Astrocyte of the spinal cord (primary cell): ENCODE data around the gene LTBP2.

Source experiments
- DNase-seq: peaks from one replicate; pipeline ENCODE4 v3.0.0; 2011; ENCODE audit warnings: low read depth, low spot score
- H3K4me3 ChIP-seq: 2 replicates; pipeline ENCODE4 v1.5.1; 2011; ENCODE audit warnings: low read depth, mild to moderate bottlenecking, low read length, moderate library complexity
- in situ Hi-C: cut with HindIII; loops from 2 replicates; pipeline ENCODE4 v1.10.0; 2017; ENCODE audit warnings: low sequenced_read_pairs
- TF ChIP-seq, protein P1 (sequence below): IDR thresholded peaks from 2 replicates; pipeline ENCODE4 v1.5.1; 2012; ENCODE audit warnings: low read depth, mild to moderate bottlenecking, low read length, inconsistent platforms

LTBP2 gene

DNA sequence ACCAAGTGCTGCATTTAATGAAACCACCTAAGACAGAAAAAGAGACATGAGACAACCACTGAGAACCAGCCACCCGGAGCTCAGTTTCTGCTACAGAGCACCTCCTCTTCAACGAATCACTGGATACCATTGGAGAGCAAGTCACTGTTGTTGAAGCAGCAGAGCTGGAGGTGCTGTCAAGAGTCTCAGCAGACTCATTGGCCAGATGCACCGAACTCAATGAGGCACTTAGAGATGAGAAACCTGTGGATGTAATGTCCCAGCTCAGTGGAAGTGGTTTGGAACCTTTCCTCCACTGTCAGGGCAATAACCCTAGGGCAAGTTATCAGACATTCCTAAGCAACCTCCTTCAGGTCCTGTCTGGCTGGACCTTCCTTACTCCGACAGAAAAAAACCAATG, 132.0 kb downstream of the LTBP2 start:
- no peak overlapping the region for H3K4me3 ChIP-seq
- no peak for DNase-seq
- in situ Hi-C loops: no loop called here
- TF ChIP-seq, protein P1, sequence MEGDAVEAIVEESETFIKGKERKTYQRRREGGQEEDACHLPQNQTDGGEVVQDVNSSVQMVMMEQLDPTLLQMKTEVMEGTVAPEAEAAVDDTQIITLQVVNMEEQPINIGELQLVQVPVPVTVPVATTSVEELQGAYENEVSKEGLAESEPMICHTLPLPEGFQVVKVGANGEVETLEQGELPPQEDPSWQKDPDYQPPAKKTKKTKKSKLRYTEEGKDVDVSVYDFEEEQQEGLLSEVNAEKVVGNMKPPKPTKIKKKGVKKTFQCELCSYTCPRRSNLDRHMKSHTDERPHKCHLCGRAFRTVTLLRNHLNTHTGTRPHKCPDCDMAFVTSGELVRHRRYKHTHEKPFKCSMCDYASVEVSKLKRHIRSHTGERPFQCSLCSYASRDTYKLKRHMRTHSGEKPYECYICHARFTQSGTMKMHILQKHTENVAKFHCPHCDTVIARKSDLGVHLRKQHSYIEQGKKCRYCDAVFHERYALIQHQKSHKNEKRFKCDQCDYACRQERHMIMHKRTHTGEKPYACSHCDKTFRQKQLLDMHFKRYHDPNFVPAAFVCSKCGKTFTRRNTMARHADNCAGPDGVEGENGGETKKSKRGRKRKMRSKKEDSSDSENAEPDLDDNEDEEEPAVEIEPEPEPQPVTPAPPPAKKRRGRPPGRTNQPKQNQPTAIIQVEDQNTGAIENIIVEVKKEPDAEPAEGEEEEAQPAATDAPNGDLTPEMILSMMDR: no peak

DNA sequence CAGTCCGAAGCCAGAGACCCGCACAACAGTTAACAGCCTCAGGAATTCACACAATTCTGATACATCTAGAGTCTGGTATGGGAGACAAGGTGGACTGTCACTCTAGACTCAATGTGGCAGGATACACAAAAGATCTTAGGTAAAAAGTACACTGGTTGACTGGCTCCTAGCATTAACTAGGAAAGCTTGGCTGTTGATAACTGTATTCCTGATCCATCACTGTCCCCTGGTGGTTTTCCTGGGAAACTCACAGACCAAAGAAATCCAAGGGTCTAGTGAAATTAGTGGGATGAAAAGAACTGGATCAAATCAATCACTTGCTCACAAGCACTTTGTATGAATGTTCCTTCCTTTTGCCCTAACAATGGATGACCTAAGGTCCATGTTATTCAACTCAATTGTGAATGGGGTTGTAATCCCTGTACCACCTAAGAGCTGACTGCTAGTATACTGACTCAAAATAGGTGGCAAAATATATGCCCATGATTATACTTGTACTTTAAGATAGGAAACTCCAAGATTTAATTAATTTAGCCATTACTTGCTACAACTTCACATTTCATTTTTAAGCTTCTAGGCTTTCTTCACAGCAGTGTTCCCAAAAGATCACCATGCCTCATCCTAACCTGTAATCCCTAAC, 132.9 kb downstream of the LTBP2 start:
- TF ChIP-seq, protein P1: peak; percentile 78
- peak; percentile 20 for DNase-seq
- no peak overlapping the region for H3K4me3 ChIP-seq
- in situ Hi-C loops: no loop called here

DNA sequence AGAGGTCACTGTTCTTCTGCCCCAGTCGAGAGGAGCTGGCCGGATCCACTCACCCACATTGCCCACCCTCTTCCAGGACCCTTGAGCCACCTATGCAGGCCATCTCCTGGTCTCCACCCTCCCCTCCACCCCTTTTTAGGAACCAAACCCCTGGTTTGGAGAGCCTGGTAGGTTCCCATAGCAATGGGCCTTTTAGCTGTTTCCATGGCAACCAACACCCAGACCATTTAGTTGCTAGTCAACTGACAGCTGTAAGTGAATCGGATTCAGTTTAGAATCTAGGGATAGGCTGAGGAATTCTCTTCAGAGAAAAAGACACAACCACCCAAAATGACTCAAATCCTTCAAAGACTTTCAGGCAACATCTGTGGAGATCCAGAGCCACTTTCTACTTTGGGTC, 135.4 kb downstream of the LTBP2 start:
- DNase-seq: no peak
- H3K4me3 ChIP-seq: no peak overlapping the region
- TF ChIP-seq, protein P1: no peak
- in situ Hi-C loops: no loop called here

DNA sequence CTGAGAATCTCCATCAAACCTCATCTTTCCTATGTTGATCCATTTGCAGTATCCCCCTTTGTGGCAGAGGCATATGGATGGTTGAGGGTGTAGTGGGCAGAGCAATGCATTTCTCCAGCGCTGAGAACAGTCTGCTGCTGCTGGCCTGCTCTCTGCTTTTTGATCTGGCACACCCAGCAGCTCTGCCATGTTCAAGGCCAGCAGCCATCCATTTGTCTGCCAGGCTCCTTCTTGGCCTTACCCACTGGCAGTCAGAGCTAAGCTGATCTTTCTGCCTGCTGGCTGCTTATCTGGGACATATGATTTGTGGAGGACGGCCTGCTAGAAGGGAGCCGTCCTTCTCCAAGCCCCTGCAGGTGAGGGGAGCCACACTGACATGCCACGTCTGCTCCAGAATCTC, 135.9 kb downstream of the LTBP2 start:
- in situ Hi-C loops: no loop called here
- TF ChIP-seq, protein P1: no peak
- DNase-seq: no peak

DNA sequence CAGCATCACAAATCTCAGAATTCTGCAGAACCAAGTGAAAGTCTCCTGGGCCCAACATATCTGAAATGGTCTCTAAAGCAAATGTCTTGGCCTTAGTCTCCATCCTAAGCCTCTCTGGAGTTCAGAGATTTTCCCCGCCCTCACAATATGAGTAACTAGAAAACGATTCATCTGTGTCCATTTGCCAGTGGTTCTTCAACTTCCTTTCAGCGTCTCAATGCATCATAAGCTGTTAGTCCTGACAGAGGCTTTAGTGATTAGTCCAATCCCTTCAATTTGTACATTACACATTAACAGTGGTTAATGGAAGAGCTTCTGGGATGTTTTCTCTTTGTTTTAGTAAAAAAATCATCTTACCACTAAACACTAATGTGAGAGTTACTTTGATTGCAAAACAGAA, 136.4 kb downstream of the LTBP2 start:
- DNase-seq: peak; percentile 29
- in situ Hi-C loops: no loop called here
- TF ChIP-seq, protein P1: no peak
- H3K4me3 ChIP-seq: no peak overlapping the region

More for the DNA sequence above, 135.9 kb downstream of the LTBP2 start:
- H3K4me3 ChIP-seq: no peak overlapping the region

DNA sequence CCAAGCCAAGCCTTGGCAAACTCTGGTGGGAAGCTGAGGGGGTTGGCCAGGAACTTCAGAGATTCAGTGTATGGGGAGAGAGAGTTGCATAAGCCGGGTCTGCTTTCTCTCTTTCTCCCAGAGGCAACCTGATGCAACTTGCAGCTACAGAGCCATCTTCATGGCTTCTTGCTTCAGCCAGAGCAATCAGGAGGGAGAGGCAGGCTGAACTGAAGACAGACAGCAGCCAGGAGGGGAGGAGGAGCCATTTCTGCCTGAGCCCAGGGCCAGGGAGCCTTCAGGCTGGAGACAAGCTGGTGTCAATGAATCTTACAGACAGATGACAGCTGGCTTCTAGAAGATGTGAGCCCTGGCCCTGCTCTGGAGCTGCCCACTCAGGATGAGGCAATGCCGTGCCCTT, 137.7 kb downstream of the LTBP2 start:
- H3K4me3 ChIP-seq: no peak overlapping the region
- in situ Hi-C loops: no loop called here
- TF ChIP-seq, protein P1: no peak

More for the DNA sequence above, 137.7 kb downstream of the LTBP2 start:
- no peak for DNase-seq
